Neural cell (in vitro differentiated cells): ENCODE measurements around the gene LCP1. TPM values are rescaled to one million over a fixed set of nuclear protein-coding genes. Genes with fewer than 3 reads are reported as not detected.

ENCODE experiments used
- polyA plus RNA-seq: library from polyadenylated mRNA; depleted of rRNA; stranded (reverse); fragments of >200 nt; gene quantifications from 2 replicates; pipeline ENCODE4 v1.2.3, GENCODE V29; 2014
- small RNA-seq, 3 experiments: library from RNA; depleted of rRNA; stranded (forward); fragments of <200 nt; gene quantifications; one replicate each; pipeline ENCODE3, GENCODE V24; 2012

Gene LCP1
- polyA plus RNA-seq, 1 donor from 2014 or later = 0.76 TPM

Small RNAs within 50 kb of the gene (small RNA-seq; reads per million reads assigned to genes)
- 0 reads per million in 3 experiments for gene RN7SL288P

Other genes with a start within 250 kb of the LCP1 start
- 19.5 and 21.3 TPM in 2 replicates for gene ZC3H13, start 129.4 kb downstream of the LCP1 start, polyA plus RNA-seq
- gene CPB2, start 77.1 kb downstream of the LCP1 start, polyA plus RNA-seq = not detected in 2 replicates
- not detected in 2 replicates for gene LRRC63, start 29.8 kb upstream of the LCP1 start, polyA plus RNA-seq
- 0.48 TPM in 1 of 2 replicates, not detected in the other for gene RUBCNL, start 205.1 kb upstream of the LCP1 start, polyA plus RNA-seq